ENCODE data around the gene ABHD17B. TPM values are rescaled to one million over a fixed set of nuclear protein-coding genes. Genes with fewer than 3 reads are reported as not detected.
"Not testable (repeated sequence)": the region's sequence is repeated elsewhere in the genome, so short reads cannot be mapped to it uniquely, and the experiment has no call there.

ABHD17B gene
- total RNA-seq = 12.0 TPM

DNA sequence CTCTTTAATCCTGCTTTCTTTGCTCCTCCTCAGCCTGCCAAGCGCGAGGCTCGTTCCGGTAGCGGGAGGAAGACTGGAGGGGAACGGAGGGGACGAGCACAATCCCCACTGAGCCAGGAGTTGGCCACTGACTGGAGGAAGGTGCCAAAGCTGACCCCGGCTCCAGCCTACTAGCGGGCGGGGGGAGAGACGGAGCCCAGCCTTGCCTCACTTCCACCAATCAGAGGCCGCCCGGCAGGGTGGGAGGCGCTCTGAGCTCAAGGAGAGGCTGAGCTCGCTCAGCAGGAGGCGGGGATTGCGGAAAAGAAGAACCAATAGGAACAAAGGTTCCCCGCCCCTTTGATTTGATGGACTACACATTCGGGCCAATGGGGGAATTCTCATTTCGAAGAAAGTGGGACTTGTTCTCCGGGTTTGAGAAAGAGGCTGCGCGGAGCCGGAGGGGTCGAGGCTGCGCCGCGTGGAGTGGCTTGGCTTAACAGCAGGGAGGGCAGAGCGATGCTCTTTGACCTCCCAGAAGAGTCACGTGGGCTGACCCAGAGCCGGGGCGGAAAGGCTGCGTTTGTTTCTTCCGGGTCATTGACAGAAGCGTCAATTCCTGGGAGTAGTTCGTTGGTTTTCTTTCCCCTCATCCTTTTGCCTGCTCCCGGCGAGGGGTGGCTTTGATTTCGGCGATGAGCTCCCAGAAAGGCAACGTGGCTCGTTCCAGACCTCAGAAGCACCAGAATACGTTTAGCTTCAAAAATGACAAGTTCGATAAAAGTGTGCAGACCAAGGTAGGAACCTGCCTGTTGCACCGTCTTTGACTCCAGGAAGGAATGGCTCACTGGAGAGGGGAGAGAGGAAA, at the start of gene ABHD17B, which contains the start of gene C9orf85:
ABHD17B (minus strand) TSS at position 133 of the 847 bp plus-strand sequence. CDS start 36,113 bp downstream, outside the sequence.
C9orf85 (plus strand) TSS at position 579 of the 847 bp plus-strand sequence; CDS start at position 675, 96 bp downstream.
- Histone ChIP-seq H3K27me3 (no peaks in the 10 kb centered on the region), H3K4me3 (peak within 1 kb of the TSS; percentile 61 to 85), H3K36me3 (no peaks in the 10 kb centered on the region), H3K4me1 (peaks cover 58% of the 10 kb centered on the region), H3K27ac (peak within 1 kb of the TSS; percentile 95), H3K9me3 (no peaks in the 10 kb centered on the region)
- TF ChIP-seq POLR2A (IDR thresholded peaks at IDR 0.05) (peak; percentile 87 to 97), POLR2AphosphoS5 (IDR thresholded peaks at IDR 0.05; ENCODE audit: insufficient read depth in 1 of 2, low read depth in 1 of 2) (peak; percentile 96 to 99)
- TF ChIP-seq, protein P1, sequence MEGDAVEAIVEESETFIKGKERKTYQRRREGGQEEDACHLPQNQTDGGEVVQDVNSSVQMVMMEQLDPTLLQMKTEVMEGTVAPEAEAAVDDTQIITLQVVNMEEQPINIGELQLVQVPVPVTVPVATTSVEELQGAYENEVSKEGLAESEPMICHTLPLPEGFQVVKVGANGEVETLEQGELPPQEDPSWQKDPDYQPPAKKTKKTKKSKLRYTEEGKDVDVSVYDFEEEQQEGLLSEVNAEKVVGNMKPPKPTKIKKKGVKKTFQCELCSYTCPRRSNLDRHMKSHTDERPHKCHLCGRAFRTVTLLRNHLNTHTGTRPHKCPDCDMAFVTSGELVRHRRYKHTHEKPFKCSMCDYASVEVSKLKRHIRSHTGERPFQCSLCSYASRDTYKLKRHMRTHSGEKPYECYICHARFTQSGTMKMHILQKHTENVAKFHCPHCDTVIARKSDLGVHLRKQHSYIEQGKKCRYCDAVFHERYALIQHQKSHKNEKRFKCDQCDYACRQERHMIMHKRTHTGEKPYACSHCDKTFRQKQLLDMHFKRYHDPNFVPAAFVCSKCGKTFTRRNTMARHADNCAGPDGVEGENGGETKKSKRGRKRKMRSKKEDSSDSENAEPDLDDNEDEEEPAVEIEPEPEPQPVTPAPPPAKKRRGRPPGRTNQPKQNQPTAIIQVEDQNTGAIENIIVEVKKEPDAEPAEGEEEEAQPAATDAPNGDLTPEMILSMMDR (IDR thresholded peaks at IDR 0.05) = peak in 1 of 3 experiments; percentile 18
- intact Hi-C loops (cut with DNase I) = no loop called here
- DNase-seq (ENCODE audit: extremely low spot score in 2 of 2) = peak; percentile 99 to 100

DNA sequence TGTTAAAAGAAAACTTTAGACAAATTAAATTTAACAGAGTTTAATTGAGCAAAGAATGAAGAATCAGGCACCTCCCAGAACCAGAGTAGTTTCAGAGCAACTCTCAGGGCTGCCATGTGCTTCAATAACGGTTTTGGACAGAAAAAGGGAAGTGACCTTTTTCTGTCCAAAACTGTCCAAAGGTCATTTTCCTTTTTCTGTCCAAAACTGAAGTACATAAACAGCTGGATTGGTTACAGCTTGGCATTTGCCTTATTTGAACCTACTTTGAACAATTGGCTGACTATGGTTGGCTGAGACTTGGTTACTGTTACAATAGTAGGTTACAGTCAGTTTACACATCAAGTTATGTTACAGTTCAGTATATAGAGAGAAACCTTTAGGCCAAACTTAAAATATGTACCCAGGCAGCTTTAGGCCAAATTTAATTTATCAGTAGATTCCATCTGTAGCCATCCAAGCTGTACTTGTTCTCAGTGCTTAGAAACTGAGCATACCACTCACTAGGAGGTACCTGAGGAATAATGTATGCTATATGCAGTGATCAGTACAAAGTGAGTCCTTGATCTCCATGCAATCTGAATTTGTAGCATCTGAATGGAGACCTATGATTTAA, 44.4 kb upstream of the ABHD17B start:
- TF ChIP-seq, protein P1 (IDR thresholded peaks at IDR 0.05) = no peak
- TF ChIP-seq POLR2AphosphoS5 (IDR thresholded peaks at IDR 0.05; ENCODE audit: insufficient read depth in 1 of 2, low read depth in 1 of 2) (no peak), POLR2A (IDR thresholded peaks at IDR 0.05) (no peak)
- Histone ChIP-seq H3K9me3 (no peaks in the 10 kb centered on the region), H3K4me3 (no peak overlapping the region), H3K27me3 (no peaks in the 10 kb centered on the region), H3K27ac (no peak overlapping the region), H3K4me1 (peaks cover 9% of the 10 kb centered on the region), H3K36me3 (no peaks in the 10 kb centered on the region)
- intact Hi-C loops (cut with DNase I) = no loop called here
- no peak for DNase-seq (ENCODE audit: extremely low spot score in 2 of 2)

DNA sequence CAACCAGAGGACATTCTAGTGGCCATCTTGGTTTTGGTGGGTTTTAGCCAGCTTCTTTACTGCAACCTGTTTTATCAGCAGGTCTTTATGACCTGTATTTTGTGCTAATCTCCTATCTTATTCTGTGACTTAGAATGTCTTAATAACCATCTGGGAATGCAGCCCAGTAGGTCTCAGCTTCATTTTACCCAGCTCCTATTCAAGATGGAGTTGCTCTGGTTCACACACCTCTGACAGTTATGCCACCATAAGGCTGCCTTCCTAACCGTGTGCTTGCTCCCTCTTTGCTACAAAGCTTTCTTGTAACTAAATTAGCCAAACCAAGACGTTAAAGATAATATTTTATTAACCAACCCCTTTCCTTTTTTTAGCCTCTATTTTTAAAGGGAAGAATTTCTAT, 43.7 kb upstream of the ABHD17B start:
- H3K27me3 ChIP-seq; H3K4me1 ChIP-seq; H3K9me3 ChIP-seq; intact Hi-C loops (cut with DNase I); H3K27ac ChIP-seq; H3K36me3 ChIP-seq; H3K4me3 ChIP-seq; DNase-seq (ENCODE audit: extremely low spot score in 2 of 2): not testable (repeated sequence)

DNA sequence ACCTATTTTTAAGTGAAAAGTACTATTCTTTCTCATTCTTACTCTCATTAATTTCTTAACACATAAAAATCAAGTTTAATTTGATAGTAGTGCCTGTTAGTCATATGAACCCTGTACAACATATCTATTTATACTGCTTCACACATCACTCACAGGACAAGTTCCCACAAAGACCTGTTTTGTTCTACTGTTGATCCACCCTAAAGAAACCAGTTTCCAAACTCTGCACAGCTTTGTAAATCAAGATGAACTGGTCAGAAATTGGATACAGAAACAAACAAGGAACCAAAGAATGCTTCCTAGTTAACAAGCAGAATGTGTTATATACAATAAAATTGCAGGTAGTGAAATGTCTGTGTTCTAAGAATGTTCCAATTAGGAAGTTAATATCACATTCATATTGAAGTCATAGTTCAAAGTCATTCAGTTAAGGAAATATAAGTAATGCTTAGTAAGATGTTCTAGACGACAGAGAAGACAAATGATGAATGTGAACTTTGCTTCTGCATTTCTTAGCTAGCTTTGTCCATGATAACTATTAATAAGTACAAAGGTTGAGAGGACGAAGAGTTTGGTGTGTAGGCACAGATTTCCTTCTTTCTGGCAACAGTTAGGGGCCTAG, 33.9 kb upstream of the ABHD17B start:
- Histone ChIP-seq H3K27me3 (no peaks in the 10 kb centered on the region), H3K4me1 (peaks cover 31% of the 10 kb centered on the region), H3K4me3 (no peak overlapping the region), H3K36me3 (no peaks in the 10 kb centered on the region), H3K9me3 (no peaks in the 10 kb centered on the region), H3K27ac (peak overlapping the region; percentile 40)
- intact Hi-C loops (cut with DNase I) = no loop called here
- DNase-seq (ENCODE audit: extremely low spot score in 2 of 2) = no peak
- TF ChIP-seq, protein P1 (IDR thresholded peaks at IDR 0.05) = no peak
- TF ChIP-seq POLR2A (IDR thresholded peaks at IDR 0.05) (no peak), POLR2AphosphoS5 (IDR thresholded peaks at IDR 0.05; ENCODE audit: insufficient read depth in 1 of 2, low read depth in 1 of 2) (peak in 1 of 2 donors; percentile 83)

DNA sequence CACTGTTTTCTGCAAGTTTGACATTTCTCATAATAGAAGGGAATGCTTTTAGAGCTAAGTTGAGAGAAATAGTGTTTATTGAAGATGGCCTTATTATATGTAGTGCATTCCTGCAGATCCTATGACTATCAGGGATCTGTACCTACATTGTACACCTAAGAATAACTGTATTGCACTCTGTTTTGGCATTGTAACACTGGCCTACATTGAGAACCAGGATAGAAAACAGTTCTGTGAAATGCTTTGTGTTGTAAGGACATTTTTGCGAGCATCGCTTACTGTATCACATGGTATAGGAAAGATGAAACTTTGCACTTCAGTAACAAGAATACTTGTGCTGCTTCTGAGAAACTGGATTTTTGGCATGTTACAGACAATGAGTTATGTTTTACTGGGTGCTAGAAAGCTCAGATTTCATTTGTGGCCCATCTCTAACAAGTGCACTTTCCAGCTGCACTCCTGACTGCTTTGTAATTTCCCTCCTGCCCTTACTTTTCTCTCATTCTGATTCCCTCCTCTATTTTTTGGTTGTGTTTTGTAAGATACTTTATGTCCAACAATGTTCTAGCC, 31.1 kb upstream of the ABHD17B start:
- intact Hi-C loops (cut with DNase I) = no loop called here
- no peak overlapping the region for H3K27ac ChIP-seq
- H3K9me3 ChIP-seq = no peaks in the 10 kb centered on the region
- H3K4me1 ChIP-seq = peaks cover 37% of the 10 kb centered on the region
- TF ChIP-seq POLR2A (IDR thresholded peaks at IDR 0.05) (no peak), POLR2AphosphoS5 (IDR thresholded peaks at IDR 0.05; ENCODE audit: insufficient read depth in 1 of 2, low read depth in 1 of 2) (no peak)
- TF ChIP-seq, protein P1 (IDR thresholded peaks at IDR 0.05) = no peak
- DNase-seq (ENCODE audit: extremely low spot score in 2 of 2) = no peak
- H3K36me3 ChIP-seq = no peaks in the 10 kb centered on the region
- H3K27me3 ChIP-seq = no peaks in the 10 kb centered on the region
- H3K4me3 ChIP-seq = no peak overlapping the region
